GM19240 (cell line): ENCODE results near the gene MPC1.
"Not testable (repeated sequence)": the region's sequence is repeated elsewhere in the genome, so short reads cannot be mapped to it uniquely, and the experiment has no call there.

Experiments used
- DNase-seq: peaks from one replicate; pipeline ENCODE4 v3.0.0; 2011; ENCODE audit warnings: low spot score; ENCODE audit not compliant: insufficient read length

Gene MPC1

GRCh38 chr6:166382500-166382932, 224 bp downstream of the MPC1 start:
- DNase-seq: no peak

DNA sequence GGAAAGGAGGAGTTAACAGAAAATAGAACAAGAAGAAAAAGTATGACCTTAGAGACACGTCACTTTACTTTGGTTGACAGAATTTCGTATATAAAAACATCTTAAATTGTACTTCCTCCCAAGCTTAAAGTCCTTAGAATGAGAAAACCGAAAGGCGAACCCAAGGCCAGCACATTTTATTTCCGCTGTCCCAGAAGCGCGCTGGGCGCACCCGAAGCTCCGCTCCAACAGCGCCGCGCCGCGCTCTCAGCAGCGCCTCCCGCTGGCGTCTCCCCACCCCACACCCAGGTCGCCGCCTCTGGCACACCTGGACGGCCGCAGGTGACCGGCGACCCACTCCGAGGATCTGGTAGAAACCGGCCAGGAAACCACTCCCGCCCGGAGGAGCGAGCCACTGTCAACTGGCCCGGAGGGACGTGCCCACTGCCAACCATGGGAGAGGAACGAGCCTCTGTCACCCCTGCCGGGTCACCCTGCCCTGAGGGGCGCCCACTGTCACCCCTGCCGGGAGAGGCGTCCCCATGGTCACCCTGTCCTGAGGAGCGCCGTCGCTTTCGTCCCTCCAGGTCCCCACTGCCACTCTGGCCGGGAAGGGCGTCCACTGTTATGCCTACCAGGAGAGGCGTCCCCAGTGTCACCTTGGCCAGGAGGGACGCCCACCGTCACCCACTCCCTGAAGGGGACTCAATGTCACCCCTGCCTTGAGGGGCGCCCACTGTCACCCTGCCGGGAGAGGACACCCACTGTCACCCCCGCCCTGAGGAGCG, 824 bp downstream of the MPC1 start:
- DNase-seq: peak; percentile 33

GRCh38 chr6:166381381-166381732, 1.4 kb downstream of the MPC1 start:
- DNase-seq: no peak

GRCh38 chr6:166379800-166380199, 2.9 kb downstream of the MPC1 start:
- no peak for DNase-seq

GRCh38 chr6:166379103-166379586, 3.6 kb downstream of the MPC1 start:
- no peak for DNase-seq

- DNase-seq: no peak
Measured at GRCh38 chr6:166377721-166378120, 5.0 kb downstream of the MPC1 start.

GRCh38 chr6:166375013-166375412, 7.7 kb downstream of the MPC1 start:
- no peak for DNase-seq

GRCh38 chr6:166370489-166370888, 12.3 kb downstream of the MPC1 start:
- DNase-seq: no peak

- DNase-seq: no peak
Measured at GRCh38 chr6:166369782-166370181, 13.0 kb downstream of the MPC1 start.

DNA sequence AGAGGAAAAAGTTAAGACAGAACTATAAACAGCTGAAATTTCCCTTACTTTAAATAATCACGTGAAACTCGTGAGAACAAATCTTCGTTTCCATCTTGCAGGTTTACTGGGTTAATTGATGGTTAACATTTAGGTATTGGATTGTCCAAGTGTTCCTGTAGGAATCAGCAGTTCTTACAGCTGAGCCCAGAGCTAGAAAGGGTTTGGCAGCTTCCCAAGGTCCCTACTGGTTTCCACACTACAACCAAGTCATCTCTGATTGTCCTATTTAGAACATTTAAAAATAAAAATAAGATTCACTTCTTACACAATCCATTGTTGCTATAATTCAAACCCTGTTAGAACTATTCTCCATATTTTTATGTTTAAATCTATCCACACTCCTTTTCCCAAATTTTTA, 15.8 kb downstream of the MPC1 start:
- no peak for DNase-seq

GRCh38 chr6:166365806-166366205, 16.9 kb downstream of the MPC1 start:
- DNase-seq: no peak

GRCh38 chr6:166365221-166365620, 17.5 kb downstream of the MPC1 start:
- no peak for DNase-seq

DNA sequence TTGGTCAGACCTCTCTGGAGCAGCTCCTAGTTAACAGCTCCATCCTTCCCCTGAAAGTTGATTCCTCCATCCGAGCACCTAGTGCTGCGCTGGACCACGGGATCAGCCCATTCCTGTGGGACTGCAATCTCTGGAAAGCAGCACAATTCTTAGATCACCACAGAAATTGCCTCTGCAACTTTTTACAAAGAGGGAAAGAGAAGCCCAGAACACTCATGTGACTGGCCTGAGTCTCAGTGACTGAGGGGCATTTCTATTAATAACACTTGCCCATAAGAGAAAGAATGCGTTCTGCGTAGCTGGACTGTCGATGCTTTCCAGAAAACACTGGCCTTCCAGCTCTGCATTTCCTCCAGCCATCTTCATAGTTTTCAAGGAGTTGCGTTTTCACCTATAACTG, 18.3 kb downstream of the MPC1 start:
- no peak for DNase-seq

DNA sequence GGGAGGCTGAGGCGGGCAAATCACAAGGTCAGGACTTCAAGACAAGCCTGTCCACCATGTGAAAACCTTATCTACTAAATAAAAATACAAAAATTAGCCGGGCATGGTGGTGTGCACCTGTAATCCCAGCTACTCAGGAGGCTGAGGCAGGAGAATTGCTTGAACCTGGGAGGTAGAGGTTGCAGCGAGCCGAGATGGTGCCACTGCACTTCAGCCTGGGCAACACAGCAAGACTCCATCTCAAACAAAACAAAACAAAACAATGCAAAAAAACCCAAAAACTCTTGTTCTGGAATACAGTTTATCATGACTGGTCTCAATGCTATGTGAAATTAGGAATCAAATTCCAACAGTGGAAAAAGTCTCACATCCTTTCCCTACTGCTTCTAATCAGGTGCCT, 20.3 kb downstream of the MPC1 start:
- DNase-seq: not testable (repeated sequence)

DNA sequence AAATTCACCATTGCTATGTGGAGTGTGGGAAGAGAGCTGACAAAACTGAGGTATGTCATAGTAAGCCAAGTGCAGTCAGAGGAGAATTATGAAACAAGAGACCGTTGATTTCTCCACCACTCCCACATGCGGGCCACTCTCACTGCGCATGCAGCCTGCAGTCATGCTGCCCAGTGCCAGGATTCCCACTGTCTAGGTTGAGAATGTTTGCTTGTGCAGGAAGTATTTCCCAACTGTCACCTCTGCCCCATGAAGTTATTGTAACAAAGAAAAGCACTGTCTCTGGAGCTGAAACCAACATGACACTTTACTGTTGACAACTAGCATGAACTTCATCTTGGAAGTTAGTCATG, 21.7 kb downstream of the MPC1 start:
- no peak for DNase-seq

DNA sequence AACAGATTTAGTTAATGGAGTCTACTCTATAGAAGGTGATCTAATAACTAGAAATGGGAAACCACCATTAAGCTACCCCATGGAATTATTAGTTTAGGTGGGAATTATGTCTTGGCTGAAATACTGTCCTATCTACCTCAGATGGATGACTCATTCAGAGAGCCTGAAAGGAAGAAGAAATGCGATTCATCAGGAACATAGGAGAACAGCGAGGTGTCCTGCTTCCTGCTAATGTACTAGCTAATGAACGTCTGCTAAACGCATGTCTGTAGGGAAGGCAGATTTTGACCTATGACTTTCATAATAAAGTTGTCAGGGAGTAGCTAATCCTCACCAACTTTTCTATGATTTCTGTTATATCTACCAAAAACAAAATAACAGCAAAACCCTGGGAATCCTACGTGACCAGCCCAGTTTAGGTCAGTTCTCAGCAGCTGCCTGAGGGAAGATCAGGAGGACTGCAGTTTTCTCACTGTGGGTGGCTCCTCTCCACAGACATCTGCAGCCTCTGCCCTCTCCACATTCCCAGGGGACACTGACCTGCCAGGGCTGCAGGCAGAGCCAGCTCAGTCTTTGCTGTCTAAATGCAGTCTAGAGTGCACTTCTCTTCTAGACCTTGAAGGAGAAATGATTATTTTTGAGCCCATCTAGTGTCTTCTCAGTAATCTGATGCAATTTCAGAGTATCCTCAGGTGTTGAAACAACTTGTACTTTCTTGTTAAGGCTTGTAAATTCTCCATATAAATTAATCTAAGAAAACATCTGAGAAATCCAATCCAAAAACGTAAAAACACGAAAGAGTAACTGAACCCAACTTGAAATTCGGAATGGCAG, 22.3 kb downstream of the MPC1 start:
- no peak for DNase-seq

- DNase-seq: no peak
Measured at GRCh38 chr6:166355552-166355951, 27.2 kb downstream of the MPC1 start.

DNA sequence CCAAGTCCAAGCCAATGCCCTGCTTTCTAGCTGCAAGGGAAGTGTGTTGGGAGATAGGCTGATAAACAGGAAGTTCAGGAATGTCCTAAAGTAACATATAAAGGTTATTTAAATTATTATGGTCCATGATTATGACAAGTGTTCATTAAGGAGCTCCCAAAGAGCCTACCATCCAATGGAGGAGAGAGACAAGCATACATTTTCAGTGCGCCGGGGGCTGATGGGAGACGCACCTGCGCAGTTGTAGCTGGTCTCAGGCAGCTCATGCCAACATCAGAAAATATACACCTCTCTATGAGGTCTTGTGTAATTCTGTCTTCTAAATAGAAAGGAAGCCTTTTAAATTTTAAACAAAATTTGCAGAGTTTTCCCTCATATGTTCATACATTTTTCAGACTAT, 27.8 kb downstream of the MPC1 start:
- DNase-seq: no peak

- DNase-seq: no peak
Measured at GRCh38 chr6:166354143-166354542, 28.6 kb downstream of the MPC1 start.

DNA sequence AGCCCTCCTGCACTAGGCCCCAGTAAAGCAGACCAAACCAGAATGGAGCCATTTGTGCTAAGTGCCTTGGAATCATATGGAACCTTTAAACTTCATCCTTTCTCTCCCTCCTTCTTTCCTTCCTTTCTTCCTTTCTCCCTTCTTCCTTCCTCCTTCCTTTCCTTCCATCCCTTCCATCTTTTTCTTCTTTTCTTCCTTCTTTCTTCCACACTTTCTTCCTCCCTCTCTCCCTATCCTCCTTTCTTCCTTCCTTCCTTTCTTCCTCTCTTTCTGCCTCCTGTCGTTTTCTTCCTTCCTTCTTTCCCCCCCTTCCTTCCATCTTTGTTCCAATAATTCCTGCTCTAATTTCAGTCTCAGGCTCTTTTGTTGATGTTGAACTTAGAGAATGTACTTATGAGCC, 29.2 kb downstream of the MPC1 start:
- DNase-seq: no peak

- DNase-seq: no peak
Measured at GRCh38 chr6:166352923-166353322, 29.8 kb downstream of the MPC1 start.

DNA sequence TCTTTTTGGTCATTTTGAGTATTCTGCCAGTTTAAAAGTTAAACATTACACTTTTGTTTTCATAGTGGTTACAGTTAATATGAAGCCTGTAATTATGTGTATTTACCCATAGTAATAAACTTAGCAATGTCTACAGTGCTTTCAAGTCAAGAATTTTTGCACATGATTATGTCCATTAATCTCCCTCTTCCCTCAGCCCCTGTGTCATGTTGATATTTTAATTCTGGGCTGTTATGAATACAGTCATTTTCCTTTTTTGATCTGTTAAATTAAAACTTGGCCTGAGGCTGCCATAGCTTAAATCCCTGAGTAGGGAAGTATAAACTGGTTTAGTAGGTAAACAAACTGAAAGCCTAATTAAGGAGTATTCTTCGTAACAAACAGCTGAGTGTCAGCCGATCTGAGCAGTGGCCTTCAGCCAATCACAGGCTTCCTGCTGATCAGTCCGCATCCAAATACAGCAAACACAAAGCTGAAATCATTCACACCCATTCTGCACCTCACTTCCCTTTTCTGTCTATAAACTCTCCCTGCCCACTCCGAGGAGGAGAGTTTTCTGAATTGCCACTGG, 30.9 kb downstream of the MPC1 start:
- DNase-seq: peak; percentile 50
